Caki2 (cell line): ENCODE measurements around the gene RUFY2. TPM values are rescaled to one million over a fixed set of nuclear protein-coding genes. Genes with fewer than 3 reads are reported as not detected.

Experiments
- DNase-seq: peaks from one replicate; pipeline ENCODE4 v3.0.0-alpha.2; 2015; ENCODE audit warnings: low read depth
- in situ Hi-C: cut with HindIII; loops from 2 replicates; pipeline ENCODE4 v1.10.0; 2016; ENCODE audit warnings: low sequenced_read_pairs, low pct_unique_long_range_greater_than_20kb, mixed read lengths
- total RNA-seq: library from RNA; depleted of rRNA; stranded (reverse); fragments of >200 nt; shearing (Covaris generic); gene quantifications from 2 replicates; pipeline ENCODE4 v1.2.3, GENCODE V29; 2014; ENCODE audit warnings: low replicate concordance; rRNA removed

Gene RUFY2
- total RNA-seq, 1 experiment from 2014 or later = 9.5 TPM

DNA sequence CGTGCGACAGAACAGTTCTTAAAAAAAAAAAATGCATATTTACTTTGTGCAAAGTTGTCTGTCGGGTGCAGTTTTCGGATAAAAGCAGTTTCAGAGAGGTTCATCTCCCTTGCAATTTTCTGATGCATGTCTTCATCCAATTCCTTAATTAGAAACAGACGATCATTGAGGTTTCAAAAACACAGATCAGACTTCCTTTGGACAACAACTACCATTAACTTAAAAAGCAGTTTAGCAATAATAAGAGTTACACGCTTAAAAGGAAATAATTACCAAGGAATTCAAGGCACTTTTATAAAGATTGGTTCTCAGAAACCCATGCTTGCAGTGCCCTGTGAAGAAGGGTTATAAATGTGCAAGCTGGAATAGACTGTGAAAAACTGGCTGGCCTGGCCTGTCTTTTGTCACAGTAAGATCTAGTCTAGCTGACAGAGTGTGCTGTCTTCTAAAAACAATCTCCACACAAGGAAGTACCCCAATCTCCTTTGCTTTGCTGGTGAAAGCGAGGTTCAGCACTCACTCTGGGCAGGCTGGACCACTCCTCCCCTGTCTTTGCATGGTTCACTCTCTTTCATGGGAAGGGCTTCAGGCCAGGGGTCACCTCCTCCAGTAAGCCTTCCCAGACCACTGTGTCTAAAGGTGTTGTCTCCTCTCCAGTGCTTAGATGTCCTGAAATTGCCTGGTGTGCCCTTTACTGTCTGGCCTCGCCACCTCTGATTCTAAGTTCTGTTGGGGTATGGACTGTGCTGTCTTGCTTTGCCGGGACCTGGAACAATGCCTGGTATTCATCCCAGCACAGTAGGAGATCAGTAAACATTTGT, 110.0 kb downstream of the RUFY2 start:
- DNase-seq = no peak

More for the DNA sequence above, 110.0 kb downstream of the RUFY2 start:
- in situ Hi-C loops = no loop called here

Other genes with a start within 250 kb of the RUFY2 start
- gene ATOH7, start 175.2 kb downstream of the RUFY2 start, total RNA-seq = not detected in 2 replicates
- 1.5 and 18.9 TPM in 2 replicates for gene HNRNPH3, start 75.2 kb downstream of the RUFY2 start, total RNA-seq
- 0.78 and 1.4 TPM in 2 replicates for gene PBLD, start 74.3 kb downstream of the RUFY2 start, total RNA-seq
- gene DNA2, start 64.7 kb upstream of the RUFY2 start, total RNA-seq = 3.3 and 6.1 TPM in 2 replicates
- gene SLC25A16, start 120.2 kb upstream of the RUFY2 start, total RNA-seq = 7.3 and 9.5 TPM in 2 replicates
- gene TET1, start 153.1 kb upstream of the RUFY2 start, total RNA-seq = 0.14 and 0.37 TPM in 2 replicates